ENCODE results near the gene SLIT2.

GRCh38 chr4:20292739-20293138, 41.0 kb downstream of the SLIT2 start:
- TF ChIP-seq EZH2 (IDR thresholded peaks at IDR 0.05), result no peak
- no peak for TF ChIP-seq CTCF (IDR thresholded peaks at IDR 0.05 in 2 of 3, conservative IDR thresholded peaks at IDR 0.05 in 1 of 3; ENCODE audit: borderline replicate concordance in 1 of 3, insufficient read depth in 1 of 3, low read depth in 2 of 3, low read length in 2 of 3)
- no peak for TF ChIP-seq YY1 (IDR thresholded peaks at IDR 0.05; ENCODE audit: extremely low read depth, insufficient replicate concordance, low read depth, low read length)
- no peak for TF ChIP-seq POLR2A (IDR thresholded peaks at IDR 0.05; ENCODE audit: borderline replicate concordance, extremely low read depth, insufficient read depth, insufficient read length)
- no peak for TF ChIP-seq FOSL1 (IDR thresholded peaks at IDR 0.05; ENCODE audit: low read depth)
- no peak for TF ChIP-seq POLR2AphosphoS5 (IDR thresholded peaks at IDR 0.05; ENCODE audit: low read depth, low read length)
- TF ChIP-seq ELF1 (IDR thresholded peaks at IDR 0.05; ENCODE audit: borderline replicate concordance, low read depth), result no peak
- TF ChIP-seq, protein P1, sequence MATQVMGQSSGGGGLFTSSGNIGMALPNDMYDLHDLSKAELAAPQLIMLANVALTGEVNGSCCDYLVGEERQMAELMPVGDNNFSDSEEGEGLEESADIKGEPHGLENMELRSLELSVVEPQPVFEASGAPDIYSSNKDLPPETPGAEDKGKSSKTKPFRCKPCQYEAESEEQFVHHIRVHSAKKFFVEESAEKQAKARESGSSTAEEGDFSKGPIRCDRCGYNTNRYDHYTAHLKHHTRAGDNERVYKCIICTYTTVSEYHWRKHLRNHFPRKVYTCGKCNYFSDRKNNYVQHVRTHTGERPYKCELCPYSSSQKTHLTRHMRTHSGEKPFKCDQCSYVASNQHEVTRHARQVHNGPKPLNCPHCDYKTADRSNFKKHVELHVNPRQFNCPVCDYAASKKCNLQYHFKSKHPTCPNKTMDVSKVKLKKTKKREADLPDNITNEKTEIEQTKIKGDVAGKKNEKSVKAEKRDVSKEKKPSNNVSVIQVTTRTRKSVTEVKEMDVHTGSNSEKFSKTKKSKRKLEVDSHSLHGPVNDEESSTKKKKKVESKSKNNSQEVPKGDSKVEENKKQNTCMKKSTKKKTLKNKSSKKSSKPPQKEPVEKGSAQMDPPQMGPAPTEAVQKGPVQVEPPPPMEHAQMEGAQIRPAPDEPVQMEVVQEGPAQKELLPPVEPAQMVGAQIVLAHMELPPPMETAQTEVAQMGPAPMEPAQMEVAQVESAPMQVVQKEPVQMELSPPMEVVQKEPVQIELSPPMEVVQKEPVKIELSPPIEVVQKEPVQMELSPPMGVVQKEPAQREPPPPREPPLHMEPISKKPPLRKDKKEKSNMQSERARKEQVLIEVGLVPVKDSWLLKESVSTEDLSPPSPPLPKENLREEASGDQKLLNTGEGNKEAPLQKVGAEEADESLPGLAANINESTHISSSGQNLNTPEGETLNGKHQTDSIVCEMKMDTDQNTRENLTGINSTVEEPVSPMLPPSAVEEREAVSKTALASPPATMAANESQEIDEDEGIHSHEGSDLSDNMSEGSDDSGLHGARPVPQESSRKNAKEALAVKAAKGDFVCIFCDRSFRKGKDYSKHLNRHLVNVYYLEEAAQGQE (IDR thresholded peaks at IDR 0.05; ENCODE audit: low read depth), result no peak
- TF ChIP-seq EZH2phosphoT487 (IDR thresholded peaks at IDR 0.05; ENCODE audit: borderline replicate concordance), result no peak
- no peak for TF ChIP-seq EGR1 (IDR thresholded peaks at IDR 0.05; ENCODE audit: low read depth)
- TF ChIP-seq ZFX (IDR thresholded peaks at IDR 0.05), result no peak
- no peak for TF ChIP-seq CEBPB (IDR thresholded peaks at IDR 0.05; ENCODE audit: low read depth)
- no peak for TF ChIP-seq RAD21 (IDR thresholded peaks at IDR 0.05; ENCODE audit: low read depth)

Data from HCT116 (cell line).